Astrocyte (in vitro differentiated cells and primary cell): Measurements from ENCODE around the gene ACSL1.

Source experiments
- EZH2 ChIP-seq: IDR thresholded peaks from 2 replicates; pipeline ENCODE4 v1.6.1; 2012; ENCODE audit warnings: mild to moderate bottlenecking, low read length, inconsistent platforms; ENCODE audit not compliant: insufficient read depth
- TF ChIP-seq, protein P1 (sequence below): IDR thresholded peaks from 2 replicates; pipeline ENCODE4 v1.5.1; 2011; ENCODE audit warnings: low read depth, mild to moderate bottlenecking, inconsistent platforms, low read length, moderate library complexity; ENCODE audit not compliant: insufficient read depth

DNA sequence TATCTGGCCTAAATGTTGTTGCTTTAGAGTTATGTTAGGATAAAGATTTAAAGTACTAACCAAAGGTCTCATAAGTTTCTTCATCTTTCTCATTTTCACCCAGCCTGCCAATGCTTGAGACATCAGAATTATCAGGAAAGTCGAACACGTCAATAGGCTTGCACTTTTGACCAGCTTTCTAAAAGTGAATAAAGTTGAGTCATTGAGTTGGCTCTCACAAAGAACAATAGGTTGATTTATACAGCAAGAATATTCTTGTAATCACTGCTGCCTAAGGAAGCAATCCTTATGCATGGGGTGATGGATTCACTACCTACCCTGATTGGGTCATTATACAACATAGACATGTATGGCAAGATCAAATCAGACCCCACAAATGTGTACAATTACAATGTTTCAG lies 96.9 kb downstream of the ACSL1 start:
- TF ChIP-seq, protein P1, sequence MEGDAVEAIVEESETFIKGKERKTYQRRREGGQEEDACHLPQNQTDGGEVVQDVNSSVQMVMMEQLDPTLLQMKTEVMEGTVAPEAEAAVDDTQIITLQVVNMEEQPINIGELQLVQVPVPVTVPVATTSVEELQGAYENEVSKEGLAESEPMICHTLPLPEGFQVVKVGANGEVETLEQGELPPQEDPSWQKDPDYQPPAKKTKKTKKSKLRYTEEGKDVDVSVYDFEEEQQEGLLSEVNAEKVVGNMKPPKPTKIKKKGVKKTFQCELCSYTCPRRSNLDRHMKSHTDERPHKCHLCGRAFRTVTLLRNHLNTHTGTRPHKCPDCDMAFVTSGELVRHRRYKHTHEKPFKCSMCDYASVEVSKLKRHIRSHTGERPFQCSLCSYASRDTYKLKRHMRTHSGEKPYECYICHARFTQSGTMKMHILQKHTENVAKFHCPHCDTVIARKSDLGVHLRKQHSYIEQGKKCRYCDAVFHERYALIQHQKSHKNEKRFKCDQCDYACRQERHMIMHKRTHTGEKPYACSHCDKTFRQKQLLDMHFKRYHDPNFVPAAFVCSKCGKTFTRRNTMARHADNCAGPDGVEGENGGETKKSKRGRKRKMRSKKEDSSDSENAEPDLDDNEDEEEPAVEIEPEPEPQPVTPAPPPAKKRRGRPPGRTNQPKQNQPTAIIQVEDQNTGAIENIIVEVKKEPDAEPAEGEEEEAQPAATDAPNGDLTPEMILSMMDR, result no peak
- TF ChIP-seq EZH2, result no peak
